Fibroblast of lung (primary cell): ENCODE measurements around the gene IL17RA. TPM values are rescaled to one million over a fixed set of nuclear protein-coding genes. Genes with fewer than 3 reads are reported as not detected.

Source experiments
- DNase-seq, 2 donors: peaks; one replicate each; pipeline versions ENCODE4 v3.0.0 to v3.0.0-alpha.2; 2010; ENCODE audit warnings: low read depth in 2 of 2
- H2AFZ ChIP-seq: 2 replicates; pipeline ENCODE4 v1.5.1; 2012; ENCODE audit warnings: low read length, control low read depth, inconsistent platforms
- H3K27ac ChIP-seq: 2 replicates; pipeline ENCODE4 v1.5.1; 2011; ENCODE audit warnings: low read length, control low read depth; ENCODE audit not compliant: insufficient read depth
- H3K27me3 ChIP-seq: 2 replicates; pipeline ENCODE4 v1.5.1; 2011; ENCODE audit warnings: mild to moderate bottlenecking, low read length; ENCODE audit not compliant: control insufficient read depth, insufficient read depth
- H3K36me3 ChIP-seq: 2 replicates; pipeline ENCODE4 v1.5.1; 2011; ENCODE audit warnings: low read length; ENCODE audit not compliant: control insufficient read depth, insufficient read depth
- H3K4me1 ChIP-seq: 2 replicates; pipeline ENCODE4 v1.5.1; 2011; ENCODE audit warnings: low read length; ENCODE audit not compliant: control insufficient read depth, insufficient read depth; ENCODE audit errors: extremely low read depth
- H3K4me2 ChIP-seq: 2 replicates; pipeline ENCODE4 v1.5.1; 2011; ENCODE audit warnings: low read length, control low read depth; ENCODE audit not compliant: insufficient read depth; ENCODE audit errors: extremely low read depth
- H3K4me3 ChIP-seq, 4 experiments: fragments of 200-600 bp in 1 of 4; sonication (generic) in 1 of 4; replicated peaks in 1 of 4; 2 replicates each; pipeline ENCODE4 v1.5.1; 2011 to 2016; ENCODE audit warnings: low read length in 4 of 4, low read depth in 3 of 4, mild to moderate bottlenecking in 3 of 4, control low read depth in 2 of 4, inconsistent platforms in 1 of 4, mixed read lengths in 1 of 4; ENCODE audit not compliant: insufficient read depth in 1 of 4; ENCODE audit errors: control extremely low read depth in 1 of 4
- H3K79me2 ChIP-seq: 2 replicates; pipeline ENCODE4 v1.5.1; 2012; ENCODE audit warnings: mild to moderate bottlenecking, low read length, inconsistent platforms; ENCODE audit not compliant: control insufficient read depth, insufficient read depth
- H3K9ac ChIP-seq: 2 replicates; pipeline ENCODE4 v1.5.1; 2011; ENCODE audit warnings: mild to moderate bottlenecking, low read length, control low read depth; ENCODE audit not compliant: insufficient read depth
- H3K9me3 ChIP-seq: 2 replicates; pipeline ENCODE4 v1.5.1; 2012; ENCODE audit warnings: low read depth, low read length; ENCODE audit not compliant: control insufficient read depth, insufficient read depth
- H4K20me1 ChIP-seq: 2 replicates; pipeline ENCODE4 v1.5.1; 2011; ENCODE audit warnings: low read length; ENCODE audit not compliant: control insufficient read depth, insufficient read depth; ENCODE audit errors: extremely low read depth
- EZH2 ChIP-seq: IDR thresholded peaks from 2 replicates; pipeline ENCODE4 v1.5.1; 2012; ENCODE audit warnings: low read length, control low read depth, mild to moderate bottlenecking; ENCODE audit errors: missing control alignments
- polyA plus RNA-seq, 2 donors: library from polyadenylated mRNA; depleted of rRNA in 1 of 2; stranded (reverse) in 1 of 2; unstranded in 1 of 2; fragments of >200 nt; gene quantifications; 2 replicates each; pipeline ENCODE4 v1.2.1, GENCODE V29; 2011 to 2012; ENCODE audit warnings: missing spikeins in 1 of 2
- total RNA-seq: library from RNA; depleted of rRNA; stranded (reverse); fragments of >200 nt; gene quantifications from 2 replicates; pipeline ENCODE4 v1.2.1, GENCODE V29; 2014
- TF ChIP-seq, protein P1 (sequence below), 2 donors: IDR thresholded peaks in 1 of 2; conservative IDR thresholded peaks in 1 of 2; 1 replicate in 1 of 2; 2 replicates in 1 of 2; pipeline ENCODE4 v1.5.1; 2011 to 2012; ENCODE audit warnings: low read length in 2 of 2, control low read depth in 1 of 2, inconsistent platforms in 1 of 2, low read depth in 1 of 2, mild to moderate bottlenecking in 1 of 2

Gene IL17RA
- total and polyA plus RNA-seq, 2 donors (not counting 1 experiment from before 2014, with no cell fraction given) = 5.3 to 7.1 TPM

DNA sequence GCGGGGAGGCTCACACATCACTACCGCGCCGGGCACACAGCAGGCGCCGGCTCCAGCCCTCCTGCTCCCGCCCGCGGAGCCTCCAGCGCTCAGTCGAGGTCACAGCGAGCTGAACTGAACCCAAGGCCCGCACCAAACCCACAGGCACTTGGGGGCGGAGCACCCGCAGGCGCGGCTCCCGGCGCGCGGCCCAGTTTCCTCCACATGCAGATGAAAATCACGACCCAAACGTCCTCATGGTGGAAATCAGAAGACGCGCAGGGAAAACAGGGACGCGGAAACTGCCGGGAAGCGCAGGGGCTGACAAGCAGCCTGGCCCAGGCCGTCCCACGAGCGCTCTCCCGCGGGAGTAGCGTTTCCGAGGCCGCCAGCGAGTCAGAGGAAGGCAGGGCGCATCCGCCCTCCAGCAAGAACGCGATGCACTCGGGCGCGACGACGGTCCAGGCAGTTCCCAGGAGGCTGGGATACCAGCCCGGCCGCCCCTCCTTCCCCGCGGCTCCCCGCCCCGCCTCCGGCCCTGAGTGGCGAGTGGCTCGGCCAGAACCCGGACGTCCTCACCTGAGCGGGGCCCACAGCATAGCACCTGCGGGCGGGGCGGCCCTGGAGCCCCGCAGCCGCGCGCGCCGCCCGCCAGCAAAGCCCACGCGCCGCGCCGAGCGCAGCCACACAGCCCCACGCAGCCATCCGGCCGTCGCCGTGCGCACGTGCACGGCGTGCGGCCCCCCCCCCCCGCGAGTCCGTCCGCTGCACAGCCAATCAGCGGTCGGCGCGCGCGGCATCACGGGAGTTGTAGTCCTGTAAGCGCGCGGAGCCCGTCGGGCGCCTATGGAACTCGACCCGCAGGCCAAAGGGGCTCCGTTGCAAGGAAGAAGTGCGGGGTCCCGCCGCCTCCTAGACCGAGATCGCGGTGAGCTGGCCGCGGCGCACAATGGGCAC is 74.0 kb downstream of the IL17RA start, which contains the start of gene HDHD5:
Gene HDHD5, minus strand, starts transcription at position 710 of the 936 bp plus-strand sequence. Its CDS starts 26 bp downstream, at position 684.
- H3K79me2 ChIP-seq = peaks cover 9% of the 10 kb centered on the region
- peaks cover 6% of the 10 kb centered on the region for H3K4me1 ChIP-seq

DNA sequence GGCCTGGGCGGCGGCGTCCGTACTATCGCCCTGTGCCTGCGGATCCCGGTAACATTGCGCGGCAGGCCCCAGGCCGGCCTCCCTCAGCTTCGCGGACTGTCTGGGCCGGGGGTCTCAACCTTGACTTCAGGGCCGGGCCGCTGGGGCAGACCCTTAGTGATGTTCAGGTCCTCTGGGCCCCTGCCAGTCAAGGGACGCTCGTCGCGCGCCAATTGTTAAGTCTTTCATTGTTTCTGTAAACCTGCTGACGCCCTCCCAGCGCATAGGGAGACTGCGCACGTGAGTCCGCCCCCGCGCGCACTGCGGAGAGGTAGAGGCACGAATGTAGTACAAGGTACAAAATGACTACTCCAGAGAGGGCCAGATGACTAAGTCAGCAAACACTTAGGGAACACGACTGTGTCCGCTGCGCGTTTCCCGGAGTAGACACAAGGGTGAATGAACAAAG is 74.7 kb downstream of the IL17RA start:
- TF ChIP-seq EZH2 = no peak
- TF ChIP-seq, protein P1, sequence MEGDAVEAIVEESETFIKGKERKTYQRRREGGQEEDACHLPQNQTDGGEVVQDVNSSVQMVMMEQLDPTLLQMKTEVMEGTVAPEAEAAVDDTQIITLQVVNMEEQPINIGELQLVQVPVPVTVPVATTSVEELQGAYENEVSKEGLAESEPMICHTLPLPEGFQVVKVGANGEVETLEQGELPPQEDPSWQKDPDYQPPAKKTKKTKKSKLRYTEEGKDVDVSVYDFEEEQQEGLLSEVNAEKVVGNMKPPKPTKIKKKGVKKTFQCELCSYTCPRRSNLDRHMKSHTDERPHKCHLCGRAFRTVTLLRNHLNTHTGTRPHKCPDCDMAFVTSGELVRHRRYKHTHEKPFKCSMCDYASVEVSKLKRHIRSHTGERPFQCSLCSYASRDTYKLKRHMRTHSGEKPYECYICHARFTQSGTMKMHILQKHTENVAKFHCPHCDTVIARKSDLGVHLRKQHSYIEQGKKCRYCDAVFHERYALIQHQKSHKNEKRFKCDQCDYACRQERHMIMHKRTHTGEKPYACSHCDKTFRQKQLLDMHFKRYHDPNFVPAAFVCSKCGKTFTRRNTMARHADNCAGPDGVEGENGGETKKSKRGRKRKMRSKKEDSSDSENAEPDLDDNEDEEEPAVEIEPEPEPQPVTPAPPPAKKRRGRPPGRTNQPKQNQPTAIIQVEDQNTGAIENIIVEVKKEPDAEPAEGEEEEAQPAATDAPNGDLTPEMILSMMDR (conservative IDR thresholded peaks at IDR 0.05 in 1 of 2, IDR thresholded peaks at IDR 0.05 in 1 of 2; ENCODE audit: low read depth in 1 of 2, low read length in 2 of 2) = no peak
- no peaks in the 10 kb centered on the region for H3K36me3 ChIP-seq
- no peaks in the 10 kb centered on the region for H3K27me3 ChIP-seq
- H3K9ac ChIP-seq = peak overlapping the region; percentile 63
- H3K79me2 ChIP-seq = peaks cover 9% of the 10 kb centered on the region
- peak overlapping the region; percentile 92 for H3K4me2 ChIP-seq
- DNase-seq = peak; percentile 38 to 62
- peaks cover 6% of the 10 kb centered on the region for H3K4me1 ChIP-seq
- no peaks in the 10 kb centered on the region for H3K9me3 ChIP-seq
- H2AFZ ChIP-seq = peak overlapping the region; percentile 91
- H3K4me3 ChIP-seq = peak overlapping the region; percentile 53 to 84 (median 80)
- H4K20me1 ChIP-seq = no peaks in the 10 kb centered on the region
- H3K27ac ChIP-seq = peak overlapping the region; percentile 71

More for the DNA sequence above, 74.0 kb downstream of the IL17RA start, which contains the start of gene HDHD5:
- DNase-seq = peak; percentile 86
- Histone ChIP-seq H3K9me3 (no peaks in the 10 kb centered on the region), H3K36me3 (no peaks in the 10 kb centered on the region), H3K4me2 (peak within 1 kb of the TSS; percentile 92), H3K4me3 (peak within 1 kb of the TSS; percentile 53 to 84 (median 82)), H3K27ac (peak within 1 kb of the TSS; percentile 71), H3K27me3 (no peaks in the 10 kb centered on the region), H3K9ac (peak within 1 kb of the TSS; percentile 75), H2AFZ (peak within 1 kb of the TSS; percentile 92), H4K20me1 (no peaks in the 10 kb centered on the region)
- TF ChIP-seq, protein P1 (conservative IDR thresholded peaks at IDR 0.05 in 1 of 2, IDR thresholded peaks at IDR 0.05 in 1 of 2; ENCODE audit: low read depth in 1 of 2, low read length in 2 of 2) = no peak
- no peak for TF ChIP-seq EZH2

DNA sequence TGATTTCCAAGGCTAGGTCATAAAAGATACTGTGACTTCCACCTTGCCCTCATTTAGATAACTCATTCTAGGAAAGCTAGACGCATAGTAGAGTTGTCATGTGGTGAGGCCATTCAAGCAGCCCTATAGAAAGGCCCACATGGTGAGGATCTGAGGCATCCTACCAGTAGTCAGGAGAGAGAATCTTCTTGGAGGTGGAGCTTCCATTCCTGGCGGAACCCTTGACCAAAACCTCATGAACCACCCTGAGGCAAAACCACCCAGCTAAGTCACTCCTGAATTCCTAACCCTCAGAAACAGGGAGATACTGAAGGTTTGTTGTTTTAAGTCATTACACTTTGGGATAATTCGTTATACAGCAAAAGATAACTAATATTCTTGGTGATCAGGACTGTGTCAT is 77.2 kb downstream of the IL17RA start:
- Histone ChIP-seq H4K20me1 (no peaks in the 10 kb centered on the region), H2AFZ (no peak overlapping the region), H3K27me3 (no peaks in the 10 kb centered on the region), H3K27ac (no peak overlapping the region), H3K9me3 (no peaks in the 10 kb centered on the region), H3K4me1 (peaks cover 6% of the 10 kb centered on the region), H3K79me2 (peaks cover 3% of the 10 kb centered on the region), H3K9ac (no peak overlapping the region), H3K4me2 (no peak overlapping the region), H3K36me3 (no peaks in the 10 kb centered on the region), H3K4me3 (no peak overlapping the region)
- TF ChIP-seq, protein P1 (conservative IDR thresholded peaks at IDR 0.05 in 1 of 2, IDR thresholded peaks at IDR 0.05 in 1 of 2; ENCODE audit: low read depth in 1 of 2, low read length in 2 of 2) = no peak
- no peak for TF ChIP-seq EZH2
- no peak for DNase-seq
